RPMI7951 (cell line): ENCODE measurements around the gene APOA4. TPM values are rescaled to one million over a fixed set of nuclear protein-coding genes. Genes with fewer than 3 reads are reported as not detected.

Experiments
- DNase-seq: peaks from one replicate; pipeline ENCODE4 v3.0.0-alpha.2; 2012; ENCODE audit warnings: low read depth
- total RNA-seq: library from RNA; depleted of rRNA; stranded (reverse); fragments of >200 nt; shearing (Covaris generic); gene quantifications from 2 replicates; pipeline ENCODE4 v1.2.3, GENCODE V29; 2014; rRNA removed

Gene APOA4
- not detected in 2 replicates for total RNA-seq

DNA sequence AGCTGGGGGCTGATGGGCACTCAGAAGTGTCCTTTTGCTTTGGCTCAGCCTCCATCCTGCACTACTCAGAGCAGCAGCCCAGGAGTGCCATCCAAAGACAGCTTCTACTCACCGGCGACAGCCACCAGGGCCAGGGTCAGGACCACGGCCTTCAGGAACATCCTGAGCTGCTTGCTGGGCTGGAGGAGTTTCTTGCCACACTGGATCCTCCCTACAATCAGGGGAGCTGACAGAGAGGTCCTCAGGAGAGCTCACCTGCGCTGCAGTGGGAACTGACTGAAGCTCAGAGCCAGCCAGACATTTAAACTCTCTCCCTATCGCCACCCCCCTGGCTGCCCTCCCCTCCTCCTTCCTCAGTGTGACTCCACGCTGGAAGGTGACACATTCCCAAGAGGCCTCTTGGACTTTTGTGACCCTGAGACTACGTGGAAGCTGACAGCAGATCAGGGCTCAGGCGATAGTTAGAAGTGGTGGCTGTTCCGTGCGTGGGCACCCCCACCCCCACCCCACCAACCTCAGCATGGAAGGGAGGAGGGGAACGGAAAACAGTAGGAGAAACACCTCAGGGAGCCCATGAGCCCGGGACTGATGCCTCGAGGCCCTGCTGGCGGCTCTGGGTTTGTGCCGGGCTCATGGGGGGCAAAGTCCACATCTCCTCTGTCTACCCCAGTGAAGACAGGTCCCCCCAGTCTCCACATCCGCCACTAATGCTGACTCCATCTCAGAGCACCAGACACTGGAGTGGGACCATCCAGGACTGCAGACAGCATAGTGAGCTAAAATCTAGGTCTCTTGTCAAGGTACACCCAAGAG, at the start of gene APOA4:
Gene APOA4 (minus strand): TSS at position 274 of the 813 bp plus-strand sequence. CDS start 113 bp downstream, at position 161.
- DNase-seq, result no peak

DNA sequence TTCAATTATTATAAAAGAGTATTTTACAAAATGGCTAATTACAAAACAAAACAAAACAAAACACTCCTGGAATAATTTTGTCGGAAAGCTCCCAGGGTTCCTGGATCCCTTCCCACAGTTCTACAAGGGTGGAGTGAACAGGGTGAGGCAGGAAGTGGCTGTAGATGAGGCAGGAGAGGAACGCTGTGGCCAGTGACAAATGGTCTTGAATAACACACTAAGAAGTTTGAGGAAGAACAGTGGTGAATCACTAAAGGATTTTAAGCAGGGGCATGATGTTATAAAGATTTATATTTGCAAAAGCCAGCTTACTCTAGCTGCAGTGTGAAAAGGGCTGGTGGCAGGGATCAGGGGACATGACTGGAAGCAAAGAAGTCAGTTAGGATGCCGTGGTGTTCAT, 48.1 kb upstream of the APOA4 start:
- DNase-seq, result peak; percentile 89

DNA sequence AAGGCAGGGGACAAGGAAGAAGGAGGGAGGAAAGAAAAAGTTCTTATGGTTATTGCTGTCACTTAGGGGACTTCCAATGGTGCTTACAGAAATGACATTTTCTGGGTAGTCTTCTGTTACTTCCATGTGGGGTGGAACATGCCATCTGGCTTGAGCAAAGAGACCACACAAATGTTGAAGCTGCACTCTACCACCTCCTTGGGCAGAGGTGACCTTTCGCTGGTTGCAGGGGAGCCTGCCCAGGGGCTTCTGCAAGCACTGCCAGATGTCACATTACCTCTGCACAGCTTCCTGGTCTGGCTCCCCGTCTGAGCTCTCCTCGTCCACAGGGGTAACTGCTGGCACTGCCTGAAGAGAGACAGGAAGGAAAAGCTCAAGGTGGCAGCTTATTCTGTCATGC, 47.0 kb upstream of the APOA4 start:
- no peak for DNase-seq

DNA sequence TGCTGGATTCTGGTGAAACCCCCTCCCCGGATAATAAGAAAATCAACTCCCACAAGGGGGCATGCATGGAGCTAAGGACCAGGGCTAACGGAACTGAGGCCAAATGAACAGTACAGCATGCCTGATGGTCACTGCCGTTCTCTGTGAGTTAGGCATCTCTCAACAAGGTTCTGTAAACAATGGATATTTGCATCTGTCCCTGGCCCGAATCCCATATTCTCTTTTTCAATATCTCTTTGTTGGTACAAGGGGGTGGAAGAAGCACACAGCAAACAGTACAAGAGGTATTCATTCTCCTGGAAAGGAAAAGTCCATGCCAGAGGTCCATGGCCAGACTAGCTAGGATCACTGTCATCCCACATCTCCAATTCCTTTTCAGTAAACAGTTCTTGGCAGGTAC, 46.5 kb upstream of the APOA4 start:
- DNase-seq, result no peak

DNA sequence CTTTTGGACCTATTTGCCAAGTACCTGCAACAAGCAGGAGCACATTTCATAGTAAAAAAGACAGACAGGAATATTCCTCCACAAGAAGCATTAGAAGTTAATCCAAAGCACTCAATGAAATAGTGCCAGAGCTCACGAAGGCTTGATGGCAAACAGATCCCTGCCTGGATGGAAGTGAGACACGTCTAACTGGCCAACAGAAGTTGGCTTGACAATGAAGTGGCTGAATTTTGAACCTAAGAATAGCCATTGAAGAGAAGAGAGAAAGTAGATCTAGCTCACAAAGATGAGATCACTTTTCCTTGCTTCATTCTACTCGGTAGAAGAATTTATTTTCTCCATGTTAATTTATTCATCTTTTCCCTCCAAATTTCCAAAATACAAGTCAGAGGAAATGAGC, 45.0 kb upstream of the APOA4 start:
- DNase-seq, result no peak

DNA sequence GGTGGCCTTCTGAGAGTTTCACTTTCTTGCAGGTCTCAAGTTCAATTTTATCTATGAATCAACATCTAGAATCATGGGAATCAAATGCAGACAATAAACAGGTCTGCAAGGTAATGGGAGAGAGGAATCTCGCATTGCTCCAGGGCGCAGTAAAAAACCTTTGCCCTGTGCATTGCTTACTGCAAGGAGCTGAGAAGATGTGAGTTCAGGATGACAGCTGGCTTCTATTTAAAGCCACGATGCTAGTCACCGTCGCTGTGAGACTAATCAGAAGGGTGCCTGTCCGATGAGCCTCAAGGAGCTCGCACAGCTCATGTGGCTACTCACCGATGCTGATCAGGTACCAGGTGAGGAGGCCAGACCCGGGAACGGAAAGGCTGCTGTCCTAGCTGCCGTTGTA, 44.5 kb upstream of the APOA4 start:
- DNase-seq, result no peak

DNA sequence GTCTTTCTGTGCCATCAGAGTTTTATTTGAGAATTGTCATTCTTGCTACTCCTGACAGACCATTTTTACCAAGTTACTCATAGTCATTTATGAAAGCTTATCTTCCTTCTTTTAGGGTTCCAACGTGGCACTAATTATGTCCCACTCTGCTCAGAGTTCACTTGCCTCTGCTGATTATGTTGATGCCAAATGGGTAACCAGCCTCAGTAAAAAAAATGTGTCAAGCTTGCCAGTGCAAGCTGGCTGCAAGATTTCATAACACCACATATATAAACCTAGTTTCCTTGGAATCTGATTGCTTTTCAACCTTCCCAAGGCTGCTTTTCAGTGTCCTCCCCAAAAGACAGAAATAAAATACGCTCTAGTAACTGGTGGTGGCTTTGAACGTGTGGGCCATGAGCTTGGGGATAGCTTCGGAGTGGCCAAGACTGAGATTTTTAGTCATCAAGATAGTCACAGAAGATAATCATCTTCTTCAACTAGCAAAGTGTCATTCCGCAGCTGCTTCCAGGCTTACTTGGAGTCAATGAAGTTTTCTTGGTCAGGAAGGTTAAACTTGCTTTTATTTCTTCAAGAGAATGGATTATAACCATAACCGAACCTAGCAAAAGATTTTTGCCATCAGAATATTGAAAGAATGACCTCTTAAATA, 43.8 kb upstream of the APOA4 start:
- no peak for DNase-seq

DNA sequence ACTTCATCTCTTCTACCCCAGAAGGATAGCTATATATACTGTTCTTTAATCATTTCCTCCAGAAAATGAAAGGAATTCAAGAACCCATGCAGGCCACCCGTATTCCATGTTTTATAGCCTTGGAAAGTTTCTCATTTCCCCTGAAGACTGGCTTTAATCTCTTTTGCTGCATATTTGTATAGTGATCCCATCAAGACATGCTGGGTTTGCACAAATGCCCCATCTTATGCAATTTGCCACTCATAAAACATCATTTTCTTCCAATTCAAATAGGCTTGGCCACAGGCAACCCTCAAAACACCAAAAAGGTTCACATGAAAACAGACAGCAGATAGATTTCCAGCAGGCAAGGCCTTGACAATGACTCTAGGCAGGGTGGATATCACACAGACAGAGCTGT, 42.6 kb upstream of the APOA4 start:
- no peak for DNase-seq

DNA sequence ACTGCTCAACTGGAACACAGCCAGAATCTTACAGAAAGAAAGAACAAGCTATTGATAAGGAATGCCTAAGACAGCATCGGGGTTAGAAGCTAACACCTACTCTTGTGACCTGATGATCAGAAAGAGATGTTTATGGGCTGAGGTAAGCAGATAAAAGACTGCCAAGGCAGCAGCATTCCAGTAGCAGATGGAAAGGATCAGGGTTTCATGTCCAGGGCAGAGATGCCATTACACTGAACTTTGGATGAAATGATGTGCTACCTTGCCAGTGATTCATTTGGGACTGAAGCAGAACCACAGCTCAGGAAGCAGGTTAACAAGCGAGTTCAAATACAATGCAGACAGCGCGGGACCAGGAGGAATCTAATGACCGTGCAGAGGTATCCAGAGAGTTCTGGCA, 41.4 kb upstream of the APOA4 start:
- DNase-seq, result no peak

DNA sequence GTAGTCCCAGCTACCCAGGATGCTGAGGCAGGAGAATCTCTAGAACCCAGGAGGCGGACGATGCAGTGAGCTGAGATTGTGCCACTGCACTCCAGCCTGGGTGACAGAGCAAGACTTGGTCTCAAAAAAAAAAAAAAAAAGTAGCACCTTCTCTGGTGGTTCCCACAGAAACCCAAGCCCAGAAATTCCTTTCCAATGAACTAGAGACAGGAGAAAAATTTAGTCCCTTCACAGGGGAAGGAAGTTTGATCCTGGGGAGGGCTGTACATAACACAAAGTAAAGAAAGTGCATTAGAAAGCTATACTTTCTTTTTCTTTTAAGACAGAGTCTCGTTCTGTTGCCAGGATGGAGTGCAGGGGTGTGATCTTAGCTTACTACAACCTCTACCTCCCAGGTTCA, 39.8 kb upstream of the APOA4 start:
- no peak for DNase-seq

DNA sequence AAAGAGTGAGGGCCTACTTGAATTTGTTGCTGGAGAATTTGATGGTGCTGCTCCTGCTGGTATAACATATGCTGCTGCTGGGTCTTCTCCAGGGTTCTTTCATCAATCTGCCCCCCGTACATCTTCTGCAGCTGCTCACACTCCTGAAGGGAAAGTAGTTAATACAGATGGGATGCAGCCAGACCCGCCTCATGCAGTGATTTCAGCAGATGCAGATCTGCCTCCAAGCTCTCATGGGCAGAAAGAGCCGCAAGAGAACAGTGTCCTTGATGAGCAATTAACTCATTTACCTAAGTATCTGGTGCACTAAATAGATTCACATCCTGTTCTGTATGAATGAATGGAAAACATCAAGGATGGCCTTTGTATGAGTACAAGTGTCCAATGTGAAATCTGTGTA, 39.1 kb upstream of the APOA4 start:
- DNase-seq, result no peak

DNA sequence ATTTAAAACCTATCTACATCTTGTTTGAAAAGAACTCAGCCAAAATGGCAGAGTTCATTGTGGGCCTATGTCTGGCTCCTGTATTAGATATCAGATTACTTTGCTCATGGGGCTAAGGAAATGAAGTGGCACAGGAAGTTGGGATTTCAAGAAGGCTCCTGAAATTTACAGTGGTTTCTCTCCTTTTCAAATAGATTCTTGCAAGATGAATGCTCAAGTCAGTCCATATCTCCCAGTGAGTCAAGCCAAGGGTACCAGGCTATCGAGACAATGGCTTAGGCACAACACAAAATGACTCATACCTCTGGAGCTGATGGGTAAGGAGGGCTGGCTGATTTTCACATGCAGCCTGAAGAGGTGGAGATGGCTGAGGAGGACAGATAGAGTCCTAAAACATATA, 38.4 kb upstream of the APOA4 start:
- peak; percentile 92 for DNase-seq

DNA sequence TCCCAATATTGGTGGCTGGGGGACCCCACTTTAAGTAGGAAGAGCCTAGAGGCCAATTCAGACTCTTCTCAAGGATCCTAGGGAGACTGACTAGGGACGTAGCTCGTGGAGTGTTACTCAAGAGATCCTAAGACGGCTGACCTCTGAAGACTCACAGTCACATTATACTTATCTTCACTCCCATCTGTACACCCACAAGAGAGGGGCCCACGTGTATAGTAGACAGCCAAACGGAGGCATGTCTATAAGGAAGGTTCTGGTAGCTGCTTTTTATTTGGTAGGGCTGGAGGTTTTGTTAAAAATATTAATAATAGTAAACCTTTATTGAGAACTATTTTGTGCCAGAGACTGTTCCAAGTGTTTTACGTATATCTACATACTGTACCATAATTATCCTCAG, 37.2 kb upstream of the APOA4 start:
- DNase-seq, result no peak

DNA sequence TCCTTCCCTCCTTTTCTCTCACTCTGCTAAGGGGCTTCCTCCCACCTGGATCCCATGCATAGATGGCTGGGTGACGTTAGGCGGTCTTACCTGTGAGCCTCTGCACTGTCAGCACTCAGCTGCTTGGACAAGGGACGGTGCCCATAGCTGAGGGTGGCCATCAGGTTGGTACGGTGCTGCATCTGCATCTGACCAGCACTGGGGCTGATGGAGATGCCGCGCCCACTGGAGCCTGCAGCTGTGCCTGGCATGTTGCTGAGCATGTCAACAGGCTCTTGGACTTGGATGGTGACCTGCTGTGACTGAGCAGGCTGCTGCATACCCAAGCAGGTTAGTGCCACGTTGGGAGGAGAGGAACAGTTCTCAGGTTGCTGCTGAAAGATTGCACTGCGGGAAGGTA, 36.1 kb upstream of the APOA4 start:
- no peak for DNase-seq

DNA sequence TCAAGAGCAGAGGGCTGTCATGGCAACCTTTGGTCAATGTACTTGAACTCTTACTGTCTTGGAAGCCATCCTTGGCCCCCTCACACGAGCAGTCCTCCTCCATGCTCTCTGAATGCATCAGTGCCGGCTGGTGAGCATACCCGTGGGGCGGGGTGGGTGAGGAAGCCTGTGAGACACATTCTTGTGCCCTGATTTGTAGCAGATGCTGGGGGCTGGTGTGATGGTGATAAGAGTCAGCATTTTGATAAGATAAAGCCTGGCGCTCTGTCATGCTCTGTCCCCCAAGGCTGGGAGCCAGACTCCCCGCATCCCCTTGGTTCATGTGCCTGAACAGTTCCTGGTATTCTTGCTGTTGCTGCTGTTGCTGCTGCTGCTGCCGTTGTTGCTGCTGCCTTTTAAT, 34.8 kb upstream of the APOA4 start:
- DNase-seq, result no peak

DNA sequence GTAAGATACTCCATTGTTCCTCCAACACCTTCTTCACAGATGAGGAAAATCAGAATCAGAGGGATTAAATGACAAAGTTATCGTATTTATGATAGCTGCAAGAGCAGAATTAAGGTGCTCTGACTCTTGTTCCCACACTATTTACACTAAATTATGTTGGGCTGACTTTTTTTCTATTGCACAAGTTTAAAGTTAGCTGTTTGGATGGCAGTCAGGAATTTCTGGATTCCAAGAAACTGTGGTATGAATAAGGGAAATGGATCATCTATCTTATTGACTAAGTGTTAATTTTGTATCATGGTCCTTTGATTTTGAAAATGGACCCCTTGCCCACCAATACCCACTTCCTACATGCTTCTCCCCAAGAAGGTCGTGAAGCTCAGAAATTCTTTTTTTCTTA, 34.2 kb upstream of the APOA4 start:
- DNase-seq, result no peak

DNA sequence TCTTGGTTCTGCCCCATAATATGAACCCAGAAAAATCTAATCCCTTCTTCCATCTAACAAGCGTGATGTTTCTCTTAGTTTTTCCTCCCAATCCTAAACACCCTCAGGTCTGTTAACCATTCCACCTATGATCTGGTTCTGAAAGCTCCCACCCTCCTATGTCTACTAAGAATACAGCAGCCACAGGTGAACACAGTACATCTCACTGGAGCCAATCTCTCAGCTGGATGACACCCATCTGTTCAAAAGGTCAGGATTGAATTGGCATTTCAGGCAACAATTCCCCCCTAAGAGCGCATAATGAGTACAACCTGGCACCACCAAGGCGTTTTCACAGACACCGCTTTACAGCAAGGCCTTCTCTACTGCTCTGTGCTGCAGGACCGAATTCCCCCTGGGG, 33.3 kb upstream of the APOA4 start:
- DNase-seq, result no peak

DNA sequence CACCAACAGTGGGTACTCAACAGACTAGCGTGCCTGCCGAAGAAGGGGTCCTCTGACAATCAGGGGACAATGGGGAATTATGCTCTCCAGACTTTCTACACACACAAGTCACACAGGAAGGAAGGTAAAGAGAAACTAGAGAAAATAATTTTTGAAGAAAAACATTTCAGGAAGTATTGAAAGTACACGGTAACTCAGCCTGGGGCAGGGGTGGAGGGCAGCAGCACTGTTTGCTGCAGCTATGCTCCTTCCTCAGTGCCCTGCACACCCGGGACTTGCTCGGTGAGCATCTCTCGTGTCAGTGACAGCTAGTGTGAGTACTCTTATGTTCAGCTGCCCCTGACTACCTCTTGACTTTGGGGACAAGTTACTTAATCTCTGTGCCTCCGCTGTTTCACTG, 32.3 kb upstream of the APOA4 start:
- DNase-seq, result no peak

DNA sequence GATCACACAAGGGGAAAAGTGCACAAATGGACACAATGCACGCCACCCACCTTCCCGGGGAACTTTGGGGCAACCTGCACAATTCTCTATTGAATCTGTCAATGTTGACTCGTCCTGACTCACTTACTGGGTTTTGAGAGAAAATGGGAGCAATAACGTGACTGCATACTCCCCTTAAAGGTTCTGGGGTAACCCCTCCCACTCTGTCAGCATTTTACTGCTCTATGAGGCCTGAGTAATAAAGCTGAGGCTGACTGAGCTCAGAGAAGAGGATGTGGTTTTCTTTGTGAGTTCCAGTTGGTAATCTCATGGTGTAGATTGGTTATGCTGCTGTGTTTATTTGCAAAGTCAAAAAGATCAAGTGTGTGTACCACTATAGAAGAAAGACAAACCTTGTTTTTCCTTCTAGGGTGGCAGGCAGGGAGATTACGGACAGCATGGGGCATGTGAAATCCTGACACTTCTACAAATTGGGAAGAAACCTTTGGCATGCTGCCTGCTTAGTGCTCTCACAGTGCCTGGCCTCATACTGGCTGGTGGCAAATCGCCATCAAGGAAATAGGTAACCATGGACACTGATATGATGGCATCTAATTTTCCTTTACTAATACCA, 30.5 kb upstream of the APOA4 start:
- peak; percentile 96 for DNase-seq

DNA sequence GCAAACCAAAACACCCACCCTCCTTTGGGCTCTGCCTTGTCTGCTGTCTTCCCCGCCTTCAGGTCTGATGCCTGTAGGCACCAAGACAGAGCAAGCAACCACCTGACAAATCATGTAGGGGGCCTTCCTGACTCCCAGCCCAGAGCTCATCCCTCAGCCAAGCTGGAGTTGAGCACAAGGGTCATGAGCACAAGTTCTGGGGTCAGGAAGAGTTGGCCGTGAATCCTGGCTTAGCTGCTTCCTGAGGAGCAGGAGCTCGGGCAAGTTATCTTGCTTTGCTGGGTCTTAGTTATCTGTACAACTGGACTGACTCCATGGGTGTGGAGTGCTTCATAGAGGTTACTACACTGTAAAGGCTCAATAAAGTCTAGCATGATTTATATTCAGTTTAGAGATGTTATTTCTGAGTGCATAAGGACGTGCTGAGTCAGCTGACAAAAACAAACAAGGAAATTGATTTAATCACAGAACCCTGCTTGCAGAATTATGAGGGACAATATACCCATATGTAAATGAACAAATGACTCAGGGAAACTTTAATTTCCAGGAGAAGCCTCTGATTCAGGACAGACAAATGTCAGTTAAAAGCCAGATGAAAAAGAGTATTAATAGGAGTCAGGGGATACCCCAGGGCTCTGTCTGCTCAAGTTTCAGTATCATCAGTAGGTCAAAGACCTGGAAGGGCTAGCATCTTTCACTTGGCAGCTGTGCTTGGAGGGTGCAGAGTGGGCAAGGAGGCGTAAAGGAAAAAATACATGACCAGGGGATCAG, 29.3 kb upstream of the APOA4 start:
- peak; percentile 55 for DNase-seq

DNA sequence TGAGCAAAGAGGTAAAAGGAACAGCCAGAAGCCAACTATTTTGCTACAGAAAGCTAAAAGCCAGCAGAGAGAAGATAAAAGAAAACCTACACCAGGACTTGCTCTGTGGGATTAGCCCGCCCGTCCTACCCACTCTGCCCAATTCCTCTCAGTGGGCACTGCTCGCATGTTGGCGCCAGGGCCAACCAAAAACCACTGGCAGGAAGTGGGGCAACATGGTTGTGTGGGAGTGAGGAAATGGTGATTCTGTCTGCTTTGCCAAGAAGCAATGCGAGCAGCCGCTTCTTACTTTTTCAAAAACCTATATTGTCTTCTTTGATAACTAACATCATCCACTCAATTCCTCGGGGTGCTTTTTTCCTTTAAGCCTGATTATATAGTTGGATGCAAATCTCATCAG, 28.5 kb upstream of the APOA4 start:
- DNase-seq, result peak; percentile 70

DNA sequence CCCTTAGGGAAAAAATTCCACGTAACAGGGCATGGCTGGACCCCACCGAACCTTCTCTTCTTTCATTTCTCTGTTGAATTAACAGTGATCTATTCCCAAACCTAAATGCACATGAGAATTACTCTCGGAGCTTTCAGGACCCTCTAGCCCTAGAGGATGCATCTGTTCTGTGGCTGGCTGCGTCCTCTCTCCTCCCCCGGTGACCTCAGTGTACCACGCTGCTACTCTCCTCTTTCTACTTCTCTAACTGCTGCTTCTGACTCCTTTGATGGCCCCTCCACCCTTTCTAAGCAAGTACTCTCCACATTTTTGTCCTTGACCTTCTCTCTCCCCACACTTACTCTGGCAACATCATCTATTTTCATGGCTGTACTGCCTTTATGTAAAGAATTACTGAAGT, 26.4 kb upstream of the APOA4 start:
- no peak for DNase-seq
